ENCODE results near the gene CTSO. TPM values are rescaled to one million over a fixed set of nuclear protein-coding genes. Genes with fewer than 3 reads are reported as not detected.

The CTSO gene
- total RNA-seq, 1 donor from 2014 or later: 14.5 TPM

DNA sequence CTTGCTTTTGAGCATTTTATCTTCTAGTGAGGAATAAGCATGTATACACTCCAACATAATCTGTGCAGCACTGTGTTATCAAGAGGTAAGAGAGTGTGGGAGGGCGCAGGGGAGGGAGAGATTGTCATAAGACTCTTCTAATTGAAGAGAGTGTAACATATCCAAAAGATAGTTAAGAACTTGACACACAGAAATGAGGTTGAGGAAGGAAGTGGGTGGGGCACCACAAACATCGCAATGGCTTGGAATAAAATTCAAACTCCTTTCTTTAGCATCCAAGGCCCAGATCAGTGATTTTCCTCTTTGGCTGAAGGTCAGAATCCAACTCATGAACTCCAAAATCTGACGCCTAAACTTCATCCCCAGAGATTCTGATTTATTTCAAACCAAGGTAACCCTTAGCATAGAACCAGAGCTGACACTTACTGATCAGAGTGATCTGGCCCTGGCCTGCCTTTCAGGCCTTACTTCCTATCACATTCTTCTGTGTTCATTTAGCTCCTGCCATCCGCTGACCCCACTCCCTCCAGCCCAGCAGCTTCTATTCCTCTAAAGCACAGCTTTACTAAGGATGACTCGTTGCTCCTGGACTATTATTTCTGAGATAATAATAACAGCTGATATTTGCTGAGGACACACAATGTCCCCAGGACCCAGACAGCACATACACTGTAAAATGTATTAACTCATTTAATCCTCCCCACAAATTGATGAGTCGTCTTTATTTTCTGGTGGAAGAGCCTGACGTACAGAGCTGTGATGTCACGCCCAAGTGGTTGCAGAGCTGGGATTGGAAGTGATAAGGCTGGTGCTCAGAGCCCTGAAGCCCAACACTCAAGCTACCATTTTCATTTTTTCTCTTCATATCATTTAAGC lies 10.6 kb upstream of the CTSO start:
- DNase-seq (ENCODE audit: extremely low spot score in 2 of 2): no peak
- no peaks in the 10 kb centered on the region for H3K9me3 ChIP-seq

DNA sequence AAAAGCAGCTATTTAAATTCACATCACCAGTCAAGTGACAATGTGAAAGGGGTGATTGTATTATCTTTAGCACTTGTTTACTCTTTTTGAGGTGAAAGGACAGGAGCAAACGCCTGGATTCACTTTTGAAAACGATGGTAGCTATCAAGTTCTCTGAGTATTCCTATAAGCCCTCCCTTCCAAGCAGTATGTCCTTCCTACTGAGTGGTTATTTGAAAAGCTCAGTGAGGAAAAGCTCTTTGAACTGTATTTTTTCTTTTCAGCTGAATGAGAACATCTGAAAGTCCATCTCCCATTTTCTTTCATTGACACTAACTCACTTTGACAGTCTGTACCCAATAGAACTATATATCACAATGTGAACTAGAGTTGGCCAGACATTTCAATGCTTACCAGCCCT lies 9.1 kb upstream of the CTSO start:
- Histone ChIP-seq H3K9me3 (no peaks in the 10 kb centered on the region), H3K4me3 (no peak overlapping the region), H3K27ac (no peak overlapping the region), H3K36me3 (no peaks in the 10 kb centered on the region), H3K4me1 (no peaks in the 10 kb centered on the region), H3K27me3 (no peaks in the 10 kb centered on the region)
- intact Hi-C loops (cut with DNase I): no loop called here
- TF ChIP-seq POLR2A (IDR thresholded peaks at IDR 0.05) (no peak), POLR2AphosphoS5 (IDR thresholded peaks at IDR 0.05; ENCODE audit: insufficient read depth in 1 of 2, low read depth in 1 of 2) (no peak), CTCF (IDR thresholded peaks at IDR 0.05) (no peak)
- no peak for DNase-seq (ENCODE audit: extremely low spot score in 2 of 2)

More for the DNA sequence above, 10.6 kb upstream of the CTSO start:
- Histone ChIP-seq H3K4me1 (no peaks in the 10 kb centered on the region), H3K4me3 (no peak overlapping the region), H3K27ac (peak overlapping the region; percentile 61), H3K27me3 (no peaks in the 10 kb centered on the region), H3K36me3 (no peaks in the 10 kb centered on the region)
- TF ChIP-seq POLR2A (IDR thresholded peaks at IDR 0.05): no peak
- no peak for TF ChIP-seq CTCF (IDR thresholded peaks at IDR 0.05)
- TF ChIP-seq POLR2AphosphoS5 (IDR thresholded peaks at IDR 0.05; ENCODE audit: insufficient read depth in 1 of 2, low read depth in 1 of 2): no peak
- intact Hi-C loops (cut with DNase I): no loop called here

DNA sequence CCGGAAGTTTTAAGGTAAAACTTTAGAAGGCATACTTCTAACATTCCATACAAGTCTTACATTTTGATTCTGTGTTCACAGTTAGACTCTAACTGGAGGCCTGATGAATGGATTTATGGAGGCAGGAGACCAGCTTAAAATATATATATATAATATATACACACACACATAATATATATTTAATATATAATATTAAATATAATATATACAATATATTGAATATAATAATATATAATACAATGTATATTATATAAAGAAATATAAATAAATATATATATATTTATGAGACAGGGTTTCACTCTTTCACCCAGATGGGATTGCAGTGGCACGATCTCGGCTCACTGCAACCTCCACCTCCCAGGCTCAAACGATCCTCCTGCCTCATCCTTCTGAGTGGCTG lies 7.9 kb upstream of the CTSO start:
- H3K36me3 ChIP-seq: no peaks in the 10 kb centered on the region
- no peak for DNase-seq (ENCODE audit: extremely low spot score in 2 of 2)
- no peak overlapping the region for H3K4me3 ChIP-seq
- intact Hi-C loops (cut with DNase I): no loop called here
- TF ChIP-seq POLR2A (IDR thresholded peaks at IDR 0.05): no peak
- no peak for TF ChIP-seq POLR2AphosphoS5 (IDR thresholded peaks at IDR 0.05; ENCODE audit: insufficient read depth in 1 of 2, low read depth in 1 of 2)
- TF ChIP-seq CTCF (IDR thresholded peaks at IDR 0.05): no peak
- H3K27me3 ChIP-seq: no peaks in the 10 kb centered on the region
- H3K27ac ChIP-seq: no peak overlapping the region
- no peaks in the 10 kb centered on the region for H3K9me3 ChIP-seq
- no peaks in the 10 kb centered on the region for H3K4me1 ChIP-seq

- Histone ChIP-seq H3K9me3 (no peaks in the 10 kb centered on the region), H3K27me3 (no peaks in the 10 kb centered on the region), H3K27ac (no peak overlapping the region), H3K4me3 (no peak overlapping the region), H3K36me3 (no peaks in the 10 kb centered on the region), H3K4me1 (no peaks in the 10 kb centered on the region)
- TF ChIP-seq CTCF (IDR thresholded peaks at IDR 0.05): no peak
- TF ChIP-seq POLR2A (IDR thresholded peaks at IDR 0.05): no peak
- no peak for TF ChIP-seq POLR2AphosphoS5 (IDR thresholded peaks at IDR 0.05; ENCODE audit: insufficient read depth in 1 of 2, low read depth in 1 of 2)
- DNase-seq (ENCODE audit: extremely low spot score in 2 of 2): no peak
- intact Hi-C loops (cut with DNase I): no loop called here
Observed at GRCh38 chr4:155960522-155960921, 6.9 kb upstream of the CTSO start.

- H3K4me3 ChIP-seq: no peak overlapping the region
- H3K9me3 ChIP-seq: no peaks in the 10 kb centered on the region
- no peak overlapping the region for H3K27ac ChIP-seq
- H3K4me1 ChIP-seq: peaks cover 2% of the 10 kb centered on the region
- no peak for DNase-seq (ENCODE audit: extremely low spot score in 2 of 2)
- TF ChIP-seq POLR2AphosphoS5 (IDR thresholded peaks at IDR 0.05; ENCODE audit: insufficient read depth in 1 of 2, low read depth in 1 of 2) (no peak), CTCF (IDR thresholded peaks at IDR 0.05) (no peak)
- intact Hi-C loops (cut with DNase I): no loop called here
- H3K36me3 ChIP-seq: no peaks in the 10 kb centered on the region
- H3K27me3 ChIP-seq: no peaks in the 10 kb centered on the region
Observed at GRCh38 chr4:155959417-155959816, 5.8 kb upstream of the CTSO start.
